HEK293 (cell line): ENCODE measurements around the gene ETF1.
A peak's percentile ranks its signal among the peaks of the same experiment; 100 is the strongest.

ENCODE experiments used
- CTCF ChIA-PET: fragments of 350-600 bp; formaldehyde crosslinking; extraction: SDS; loops from one replicate; lab custom pipeline; 2021; ENCODE audit warnings: antibody characterized with exemption; lab: Yijun Ruan, JAX
- POLR2A ChIA-PET: fragments of 300-600 bp; formaldehyde crosslinking; extraction: SDS; loops from one replicate; lab custom pipeline; 2020; ENCODE audit warnings: antibody characterized with exemption, inconsistent platforms; lab: Yijun Ruan, JAX
- H3K27ac ChIP-seq: fragments of 200-500 bp; sonication (Bioruptor generic); 2 replicates; pipeline ENCODE4 v1.5.1; 2014; ENCODE audit warnings: low read depth, low read length, control low read depth, inconsistent platforms; ENCODE audit errors: extremely low read depth
- H3K36me3 ChIP-seq, 2 experiments: fragments of 200-500 bp in 1 of 2; sonication (Bioruptor generic) in 1 of 2; 1 replicate in 1 of 2; 2 replicates in 1 of 2; pipeline ENCODE4 v1.5.1; 2014 to 2017; ENCODE audit warnings: inconsistent platforms in 2 of 2, low read length in 2 of 2; ENCODE audit not compliant: control insufficient read depth in 2 of 2, insufficient read depth in 1 of 2
- H3K4me1 ChIP-seq: fragments of 200-500 bp; sonication (Bioruptor generic); 2 replicates; pipeline ENCODE4 v1.5.1; 2014; ENCODE audit warnings: mild to moderate bottlenecking, low read length, inconsistent platforms; ENCODE audit not compliant: control insufficient read depth, insufficient read depth
- H3K4me3 ChIP-seq: 2 replicates; pipeline ENCODE4 v1.5.1; 2011; ENCODE audit warnings: low read depth, mild to moderate bottlenecking, control low read depth, low read length, moderate library complexity
- H3K9me3 ChIP-seq: fragments of 200-500 bp; sonication (Bioruptor generic); 2 replicates; pipeline ENCODE4 v1.5.1; 2014; ENCODE audit warnings: low read depth, low read length, inconsistent platforms; ENCODE audit not compliant: control insufficient read depth, insufficient read depth
- AEBP2 ChIP-seq: fragments of 450-650 bp; formaldehyde crosslinking; IDR thresholded peaks from 2 replicates; pipeline ENCODE4 v1.5.1; 2016; ENCODE audit warnings: missing biosample characterization, missing genetic modification characterization, borderline replicate concordance
- EGR2 ChIP-seq: fragments of 450-650 bp; formaldehyde crosslinking; IDR thresholded peaks from 2 replicates; pipeline ENCODE4 v1.5.1; 2016; ENCODE audit warnings: low read depth, missing biosample characterization, missing genetic modification characterization
- GFI1B ChIP-seq: fragments of 450-650 bp; formaldehyde crosslinking; IDR thresholded peaks from 2 replicates; pipeline ENCODE4 v1.5.1; 2016; ENCODE audit warnings: missing biosample characterization, missing genetic modification characterization
- KLF1 ChIP-seq: fragments of 450-650 bp; formaldehyde crosslinking; IDR thresholded peaks from 2 replicates; pipeline ENCODE4 v1.5.1; 2016; ENCODE audit warnings: missing biosample characterization, missing genetic modification characterization
- SP3 ChIP-seq: fragments of 450-650 bp; formaldehyde crosslinking; IDR thresholded peaks from 2 replicates; pipeline ENCODE4 v1.5.1; 2016; ENCODE audit warnings: missing biosample characterization, missing genetic modification characterization
- ZBTB17 ChIP-seq: fragments of 450-650 bp; formaldehyde crosslinking; IDR thresholded peaks from 2 replicates; pipeline ENCODE4 v1.5.1; 2016; ENCODE audit warnings: missing biosample characterization, missing genetic modification characterization
- ZBTB21 ChIP-seq: fragments of 450-650 bp; formaldehyde crosslinking; IDR thresholded peaks from 2 replicates; pipeline ENCODE4 v1.5.1; 2017; ENCODE audit warnings: missing biosample characterization, missing genetic modification characterization
- ZFHX2 ChIP-seq: fragments of 450-650 bp; formaldehyde crosslinking; conservative IDR thresholded peaks from 2 replicates; pipeline ENCODE4 v1.5.1; 2016; ENCODE audit warnings: missing biosample characterization, missing genetic modification characterization
- ZFP69B ChIP-seq: fragments of 450-650 bp; formaldehyde crosslinking; IDR thresholded peaks from 2 replicates; pipeline ENCODE4 v1.5.1; 2016; ENCODE audit warnings: missing biosample characterization, missing genetic modification characterization
- ZNF121 ChIP-seq: fragments of 450-650 bp; formaldehyde crosslinking; IDR thresholded peaks from 2 replicates; pipeline ENCODE4 v1.5.1; 2016; ENCODE audit warnings: missing biosample characterization, missing genetic modification characterization
- ZNF26 ChIP-seq: fragments of 450-650 bp; formaldehyde crosslinking; IDR thresholded peaks from 2 replicates; pipeline ENCODE4 v1.5.1; 2016; ENCODE audit warnings: missing biosample characterization, missing genetic modification characterization
- ZNF280C ChIP-seq: fragments of 450-650 bp; formaldehyde crosslinking; IDR thresholded peaks from 2 replicates; pipeline ENCODE4 v1.5.1; 2016; ENCODE audit warnings: missing biosample characterization, missing genetic modification characterization
- ZNF311 ChIP-seq: fragments of 450-650 bp; formaldehyde crosslinking; IDR thresholded peaks from 2 replicates; pipeline ENCODE4 v1.5.1; 2017; ENCODE audit warnings: missing biosample characterization, missing genetic modification characterization, borderline replicate concordance
- ZNF335 ChIP-seq: fragments of 450-650 bp; formaldehyde crosslinking; conservative IDR thresholded peaks from 2 replicates; pipeline ENCODE4 v1.5.1; 2016; ENCODE audit warnings: missing biosample characterization, missing genetic modification characterization
- ZNF350 ChIP-seq: fragments of 450-650 bp; formaldehyde crosslinking; IDR thresholded peaks from 2 replicates; pipeline ENCODE4 v1.5.0; 2017; ENCODE audit warnings: missing biosample characterization, mild to moderate bottlenecking, missing genetic modification characterization
- ZNF473 ChIP-seq: fragments of 450-650 bp; formaldehyde crosslinking; IDR thresholded peaks from 2 replicates; pipeline ENCODE4 v1.5.1; 2017; ENCODE audit warnings: missing biosample characterization, missing genetic modification characterization
- ZNF548 ChIP-seq: fragments of 450-650 bp; formaldehyde crosslinking; IDR thresholded peaks from 2 replicates; pipeline ENCODE4 v1.5.1; 2016; ENCODE audit warnings: missing biosample characterization, missing genetic modification characterization
- ZNF560 ChIP-seq: fragments of 450-650 bp; formaldehyde crosslinking; IDR thresholded peaks from 2 replicates; pipeline ENCODE4 v1.5.1; 2017; ENCODE audit warnings: missing biosample characterization, missing genetic modification characterization, borderline replicate concordance
- ZNF610 ChIP-seq: fragments of 450-650 bp; formaldehyde crosslinking; IDR thresholded peaks from 2 replicates; pipeline ENCODE4 v1.5.1; 2016; ENCODE audit warnings: missing biosample characterization, missing genetic modification characterization, borderline replicate concordance
- ZNF701 ChIP-seq: fragments of 450-650 bp; formaldehyde crosslinking; IDR thresholded peaks from 2 replicates; pipeline ENCODE4 v1.5.1; 2016; ENCODE audit warnings: missing biosample characterization, missing genetic modification characterization
- ZSCAN18 ChIP-seq: fragments of 450-650 bp; formaldehyde crosslinking; IDR thresholded peaks from 2 replicates; pipeline ENCODE4 v1.5.1; 2016; ENCODE audit warnings: missing biosample characterization, missing genetic modification characterization
- ZXDB ChIP-seq: fragments of 450-650 bp; formaldehyde crosslinking; IDR thresholded peaks from 2 replicates; pipeline ENCODE4 v1.5.1; 2016; ENCODE audit warnings: missing biosample characterization, missing genetic modification characterization

Gene ETF1

GRCh38 chr5:138491284-138491648, 51.8 kb downstream of the ETF1 start (continued):
- TF ChIP-seq ZNF560 (tag by site-specific recombination): no peak
- TF ChIP-seq ZFP69B: no peak
- TF ChIP-seq ZNF610 (tag by site-specific recombination): no peak
- TF ChIP-seq SP3 (tag by site-specific recombination): 0 out of 2 replicates have a peak, but pooled peaks have one; percentile 1
- TF ChIP-seq ZBTB21 (tag by site-specific recombination): no peak
- TF ChIP-seq ZNF335 (tag by site-specific recombination): peak; percentile 76
- TF ChIP-seq ZNF280C: no peak

GRCh38 chr5:138490648-138491283, 52.3 kb downstream of the ETF1 start:
- TF ChIP-seq ZNF350 (tag by site-specific recombination): no peak
- TF ChIP-seq ZFHX2 (tag by site-specific recombination): peak; percentile 83
- no peak for TF ChIP-seq AEBP2 (tag by site-specific recombination)
- TF ChIP-seq ZSCAN18 (tag by site-specific recombination): no peak
- no peak for TF ChIP-seq GFI1B (tag by site-specific recombination)
- no peak for TF ChIP-seq ZXDB (tag by site-specific recombination)
- TF ChIP-seq ZNF121 (tag by site-specific recombination): no peak
- TF ChIP-seq ZNF548: no peak
- TF ChIP-seq ZNF473: no peak
- peak; percentile 63 for TF ChIP-seq ZBTB17 (tag by site-specific recombination)
- TF ChIP-seq KLF1: peak; percentile 10; the same call in 1 of the 2 replicates
- TF ChIP-seq EGR2: peak; percentile 54
- TF ChIP-seq, all 188 proteins: peak for 4
- Histone ChIP-seq H3K27ac (no peak overlapping the region), H3K36me3 (no peaks in the 10 kb centered on the region), H3K9me3 (no peaks in the 10 kb centered on the region), H3K4me3 (no peak overlapping the region), H3K4me1 (peaks cover 8% of the 10 kb centered on the region)
- CTCF ChIA-PET: interaction anchor here (1.1 kb wide), 1 partner anchor 41 kb away, joined by 6 read pairs; no protein-coding TSS in a partner anchor
- POLR2A ChIA-PET: no interaction called here

GRCh38 chr5:138489683-138490061, 53.4 kb downstream of the ETF1 start:
- H3K9me3 ChIP-seq: no peaks in the 10 kb centered on the region
- H3K36me3 ChIP-seq: no peaks in the 10 kb centered on the region
- ChIA-PET CTCF (interaction anchor here (0.9 to 1.1 kb wide), 2 partner anchors 14 to 40 kb away, joined by 5 to 6 read pairs; no protein-coding TSS in a partner anchor), POLR2A (no interaction called here)
- no peak for TF ChIP-seq ZNF26 (tag by site-specific recombination)
- no peak for TF ChIP-seq ZNF701 (tag by site-specific recombination)
- no peak for TF ChIP-seq ZNF548
- TF ChIP-seq ZNF311 (tag by site-specific recombination): no peak
- no peak overlapping the region for H3K27ac ChIP-seq
- H3K4me1 ChIP-seq: peaks cover 8% of the 10 kb centered on the region
- no peak overlapping the region for H3K4me3 ChIP-seq
